Myocyte (in vitro differentiated cells): ENCODE data around the gene MASTL. TPM values are rescaled to one million over a fixed set of nuclear protein-coding genes. Genes with fewer than 3 reads are reported as not detected.

ENCODE experiments used
- DNase-seq: peaks from one replicate; pipeline ENCODE4 v3.0.0-alpha.2; 2012; ENCODE audit warnings: low read depth
- total RNA-seq: library from RNA; depleted of rRNA; stranded (reverse); fragments of >200 nt; gene quantifications from 2 replicates; pipeline ENCODE4 v1.2.3, GENCODE V29; 2014

Gene MASTL
- total RNA-seq, 1 donor from 2014 or later: 3.8 TPM

- DNase-seq: no peak
Observed at GRCh38 chr10:27225011-27225590, 69.9 kb downstream of the MASTL start.

- DNase-seq: no peak
Observed at GRCh38 chr10:27225642-27226257, 70.6 kb downstream of the MASTL start.

GRCh38 chr10:27230022-27230421, 74.9 kb downstream of the MASTL start:
- DNase-seq: no peak

- DNase-seq: no peak
Observed at GRCh38 chr10:27235706-27236105, 80.6 kb downstream of the MASTL start.

Other genes with a start within 250 kb of the MASTL start
- gene ANKRD26, start 54.9 kb upstream of the MASTL start, total RNA-seq: 9.6 and 9.7 TPM in 2 replicates
- 143 and 147 TPM in 2 replicates for gene YME1L1, start 968 bp upstream of the MASTL start, total RNA-seq
- gene ACBD5, start 85.4 kb downstream of the MASTL start, total RNA-seq: 39.9 and 49.5 TPM in 2 replicates